Measurements from ENCODE around the gene GSG1L. TPM values are rescaled to one million over a fixed set of nuclear protein-coding genes. Genes with fewer than 3 reads are reported as not detected.
"Not testable (repeated sequence)": the region's sequence is repeated elsewhere in the genome, so short reads cannot be mapped to it uniquely, and the experiment has no call there.

The GSG1L gene
- total RNA-seq, 1 donor from 2014 or later, result 1.6 TPM

- Histone ChIP-seq H3K4me3 (no peak overlapping the region), H3K27ac (no peak overlapping the region), H3K36me3 (no peaks in the 10 kb centered on the region), H3K27me3 (peaks cover 19% of the 10 kb centered on the region), H3K4me1 (no peaks in the 10 kb centered on the region), H3K9me3 (no peaks in the 10 kb centered on the region)
- no peak for TF ChIP-seq CTCF (IDR thresholded peaks at IDR 0.05)
- ATAC-seq (no peak), DNase-seq (no peak)
- intact Hi-C loops (cut with DNase I), result no loop called here
These were observed 170.6 kb downstream of the GSG1L start for GRCh38 chr16:27892879-27893278.

- DNase-seq, result no peak
- H3K9me3 ChIP-seq, result no peaks in the 10 kb centered on the region
- peaks cover 28% of the 10 kb centered on the region for H3K27me3 ChIP-seq
- H3K27ac ChIP-seq, result no peak overlapping the region
- no peaks in the 10 kb centered on the region for H3K4me1 ChIP-seq
- no peak for ATAC-seq
- TF ChIP-seq CTCF (IDR thresholded peaks at IDR 0.05), result no peak
- H3K4me3 ChIP-seq, result no peak overlapping the region
- intact Hi-C loops (cut with DNase I), result no loop called here
- H3K36me3 ChIP-seq, result no peaks in the 10 kb centered on the region
These were observed 172.6 kb downstream of the GSG1L start for GRCh38 chr16:27890866-27891265.

- DNase-seq, result no peak
- ATAC-seq, result no peak
- TF ChIP-seq CTCF (IDR thresholded peaks at IDR 0.05), result no peak
- Histone ChIP-seq H3K27ac (no peak overlapping the region), H3K9me3 (no peaks in the 10 kb centered on the region), H3K36me3 (no peaks in the 10 kb centered on the region), H3K27me3 (peaks cover 28% of the 10 kb centered on the region), H3K4me3 (no peak overlapping the region), H3K4me1 (no peaks in the 10 kb centered on the region)
- intact Hi-C loops (cut with DNase I), result no loop called here
These were observed 173.5 kb downstream of the GSG1L start for GRCh38 chr16:27890006-27890405.

GRCh38 chr16:27883576-27883975, 179.9 kb downstream of the GSG1L start:
- Histone ChIP-seq H3K4me3 (no peak overlapping the region), H3K36me3 (no peaks in the 10 kb centered on the region), H3K27me3 (peaks cover 14% of the 10 kb centered on the region), H3K9me3 (no peaks in the 10 kb centered on the region), H3K27ac (no peak overlapping the region), H3K4me1 (no peaks in the 10 kb centered on the region)
- DNase-seq (no peak), ATAC-seq (no peak)
- intact Hi-C loops (cut with DNase I), result no loop called here
- TF ChIP-seq CTCF (IDR thresholded peaks at IDR 0.05), result no peak

- no peaks in the 10 kb centered on the region for H3K36me3 ChIP-seq
- H3K27me3 ChIP-seq, result peaks cover 5% of the 10 kb centered on the region
- peaks cover 6% of the 10 kb centered on the region for H3K9me3 ChIP-seq
- H3K4me3 ChIP-seq, result no peak overlapping the region
- DNase-seq (no peak), ATAC-seq (no peak)
- H3K27ac ChIP-seq, result no peak overlapping the region
- no peaks in the 10 kb centered on the region for H3K4me1 ChIP-seq
- no peak for TF ChIP-seq CTCF (IDR thresholded peaks at IDR 0.05)
- intact Hi-C loops (cut with DNase I), result no loop called here
These were observed 183.2 kb downstream of the GSG1L start for GRCh38 chr16:27880287-27880686.

GRCh38 chr16:27879601-27880247, 183.8 kb downstream of the GSG1L start:
- intact Hi-C loops (cut with DNase I), result no loop called here
- Histone ChIP-seq H3K9me3 (peaks cover 6% of the 10 kb centered on the region), H3K36me3 (no peaks in the 10 kb centered on the region), H3K4me1 (no peaks in the 10 kb centered on the region), H3K27ac (no peak overlapping the region), H3K27me3 (peaks cover 5% of the 10 kb centered on the region), H3K4me3 (no peak overlapping the region)
- no peak for DNase-seq
- no peak for TF ChIP-seq CTCF (IDR thresholded peaks at IDR 0.05)
- ATAC-seq, result no peak

- H3K9me3 ChIP-seq; ATAC-seq; intact Hi-C loops (cut with DNase I); H3K27me3 ChIP-seq; H3K27ac ChIP-seq; H3K4me3 ChIP-seq; H3K36me3 ChIP-seq; DNase-seq; H3K4me1 ChIP-seq: not testable (repeated sequence)
These were observed 190.9 kb downstream of the GSG1L start for GRCh38 chr16:27872627-27873026.

All from upper lobe of right lung (tissue), 1 donor.